ENCODE data around the gene GLYAT. TPM values are rescaled to one million over a fixed set of nuclear protein-coding genes. Genes with fewer than 3 reads are reported as not detected.

GLYAT gene
- total and polyA plus RNA-seq, 2 donors from 2014 or later, result 57.8 to 480 TPM

GRCh38 chr11:58771458-58771855, 39.7 kb upstream of the GLYAT start:
- Histone ChIP-seq H3K9ac (ENCODE audit: low read length in 3 of 3) (no peak overlapping the region), H3K27ac (ENCODE audit: low read depth in 2 of 2, low read length in 2 of 2) (no peak overlapping the region), H3K4me1 (ENCODE audit: control insufficient read depth in 2 of 3, insufficient read depth in 2 of 3, low read depth in 1 of 3, low read length in 3 of 3) (no peaks in the 10 kb centered on the region), H3K36me3 (ENCODE audit: control insufficient read depth in 2 of 3, insufficient read depth in 3 of 3, low read length in 3 of 3) (no peaks in the 10 kb centered on the region), H3K4me3 (ENCODE audit: low read length in 3 of 3) (no peak overlapping the region), H3K27me3 (ENCODE audit: control insufficient read depth, insufficient read depth, low read length) (no peaks in the 10 kb centered on the region), H3K9me3 (ENCODE audit: control insufficient read depth in 2 of 3, insufficient read depth in 1 of 3, low read length in 3 of 3) (no peaks in the 10 kb centered on the region)
- DNase-seq, result no peak
- intact Hi-C loops (cut with DNase I), result no loop called here
- no peak for FAIRE-seq
- TF ChIP-seq CTCF (IDR thresholded peaks at IDR 0.05; ENCODE audit: borderline replicate concordance, extremely low read depth, insufficient read depth), result no peak

- intact Hi-C loops (cut with DNase I), result no loop called here
- no peak overlapping the region for H3K27ac ChIP-seq (ENCODE audit: low read depth in 2 of 2, low read length in 2 of 2)
- DNase-seq (no peak), FAIRE-seq (no peak)
- no peak overlapping the region for H3K4me3 ChIP-seq (ENCODE audit: low read length in 3 of 3)
- H3K9ac ChIP-seq (ENCODE audit: low read length in 3 of 3), result no peak overlapping the region
- no peaks in the 10 kb centered on the region for H3K9me3 ChIP-seq (ENCODE audit: control insufficient read depth in 2 of 3, insufficient read depth in 1 of 3, low read length in 3 of 3)
- no peak for TF ChIP-seq CTCF (IDR thresholded peaks at IDR 0.05; ENCODE audit: borderline replicate concordance, extremely low read depth, insufficient read depth)
- no peaks in the 10 kb centered on the region for H3K36me3 ChIP-seq (ENCODE audit: control insufficient read depth in 2 of 3, insufficient read depth in 3 of 3, low read length in 3 of 3)
- H3K4me1 ChIP-seq (ENCODE audit: control insufficient read depth in 2 of 3, insufficient read depth in 2 of 3, low read depth in 1 of 3, low read length in 3 of 3), result no peaks in the 10 kb centered on the region
- H3K27me3 ChIP-seq (ENCODE audit: control insufficient read depth, insufficient read depth, low read length), result no peaks in the 10 kb centered on the region
These were observed 39.1 kb upstream of the GLYAT start for GRCh38 chr11:58770627-58771457.

- DNase-seq, result no peak
- no peaks in the 10 kb centered on the region for H3K36me3 ChIP-seq (ENCODE audit: control insufficient read depth in 2 of 3, insufficient read depth in 3 of 3, low read length in 3 of 3)
- FAIRE-seq, result no peak
- TF ChIP-seq CTCF (IDR thresholded peaks at IDR 0.05; ENCODE audit: borderline replicate concordance, extremely low read depth, insufficient read depth), result no peak
- peaks cover 0 to under 1% (median 0%) of the 10 kb centered on the region in 3 donors for H3K4me1 ChIP-seq (ENCODE audit: control insufficient read depth in 2 of 3, insufficient read depth in 2 of 3, low read depth in 1 of 3, low read length in 3 of 3)
- no peak overlapping the region for H3K4me3 ChIP-seq (ENCODE audit: low read length in 3 of 3)
- no peak overlapping the region for H3K9ac ChIP-seq (ENCODE audit: low read length in 3 of 3)
- no peak overlapping the region for H3K27ac ChIP-seq (ENCODE audit: low read depth in 2 of 2, low read length in 2 of 2)
- intact Hi-C loops (cut with DNase I), result no loop called here
- no peaks in the 10 kb centered on the region for H3K27me3 ChIP-seq (ENCODE audit: control insufficient read depth, insufficient read depth, low read length)
- H3K9me3 ChIP-seq (ENCODE audit: control insufficient read depth in 2 of 3, insufficient read depth in 1 of 3, low read length in 3 of 3), result no peaks in the 10 kb centered on the region
These were observed 38.4 kb upstream of the GLYAT start for GRCh38 chr11:58770166-58770565.

All from kidney (tissue), 14 donors.